GM12892 (cell line): ENCODE measurements around the gene PTP4A2.

ENCODE experiments used
- POLR2AphosphoS5 ChIP-seq: IDR thresholded peaks from 2 replicates; pipeline ENCODE4 v1.6.1; 2011; ENCODE audit warnings: low read depth, low read length, control low read depth
- TAF1 ChIP-seq: IDR thresholded peaks from 2 replicates; pipeline ENCODE4 v1.6.1; 2011; ENCODE audit warnings: low read depth, mild to moderate bottlenecking, control low read depth, low read length, borderline replicate concordance

DNA sequence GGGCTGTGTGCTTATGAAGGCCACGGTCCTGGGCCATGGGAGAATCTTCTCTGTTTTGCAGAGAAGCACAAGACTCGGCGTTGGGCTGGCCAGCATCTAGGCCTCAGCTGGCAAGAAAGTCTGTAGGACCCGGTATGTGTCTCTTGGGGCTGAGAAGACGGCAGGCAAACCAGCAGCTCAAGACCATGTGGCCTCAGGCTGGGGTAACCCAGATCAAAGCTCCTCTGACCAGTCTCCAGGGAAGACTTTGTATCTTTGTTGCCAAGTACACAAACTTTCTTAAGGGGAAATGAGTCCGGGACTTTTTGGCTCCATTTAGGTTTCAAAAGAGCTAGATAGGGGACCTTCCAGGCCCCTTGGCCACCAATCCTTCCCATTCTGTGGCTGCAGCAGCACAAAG lies 60.1 kb downstream of the PTP4A2 start:
- TF ChIP-seq POLR2AphosphoS5 (no peak), TAF1 (no peak)
